Muscle layer of colon (tissue), 2 donors: ENCODE data around the gene DNAJC8.
A peak's percentile ranks its signal among the peaks of the same experiment; 100 is the strongest.

ENCODE experiments used
- H3K27ac ChIP-seq: one replicate; pipeline ENCODE4 v1.7.0; 2013; ENCODE audit warnings: low read depth, mild to moderate bottlenecking, low read length, moderate library complexity
- H3K27me3 ChIP-seq, 2 donors: one replicate each; pipeline ENCODE4 v1.7.0; 2013; ENCODE audit warnings: low read length in 2 of 2, mild to moderate bottlenecking in 2 of 2; ENCODE audit not compliant: insufficient read depth in 2 of 2, control insufficient read depth in 1 of 2
- H3K36me3 ChIP-seq: one replicate; pipeline ENCODE4 v1.7.0; 2013; ENCODE audit warnings: mild to moderate bottlenecking, low read length; ENCODE audit not compliant: insufficient read depth
- H3K4me1 ChIP-seq: one replicate; pipeline ENCODE4 v1.7.0; 2013; ENCODE audit warnings: mild to moderate bottlenecking, low read length; ENCODE audit not compliant: insufficient read depth
- H3K4me3 ChIP-seq, 2 donors: one replicate each; pipeline ENCODE4 v1.7.0; 2013; ENCODE audit warnings: low read length in 2 of 2, low read depth in 1 of 2, mild to moderate bottlenecking in 1 of 2, moderate library complexity in 1 of 2
- H3K9ac ChIP-seq: one replicate; pipeline ENCODE4 v1.7.0; 2013; ENCODE audit warnings: low read length
- H3K9me3 ChIP-seq: one replicate; pipeline ENCODE4 v1.7.0; 2013; ENCODE audit warnings: mild to moderate bottlenecking, low read length
- donor health status: abdominal sarcoma.
- donor health status: Adenocarcinoma of cecum.

Gene DNAJC8

DNA sequence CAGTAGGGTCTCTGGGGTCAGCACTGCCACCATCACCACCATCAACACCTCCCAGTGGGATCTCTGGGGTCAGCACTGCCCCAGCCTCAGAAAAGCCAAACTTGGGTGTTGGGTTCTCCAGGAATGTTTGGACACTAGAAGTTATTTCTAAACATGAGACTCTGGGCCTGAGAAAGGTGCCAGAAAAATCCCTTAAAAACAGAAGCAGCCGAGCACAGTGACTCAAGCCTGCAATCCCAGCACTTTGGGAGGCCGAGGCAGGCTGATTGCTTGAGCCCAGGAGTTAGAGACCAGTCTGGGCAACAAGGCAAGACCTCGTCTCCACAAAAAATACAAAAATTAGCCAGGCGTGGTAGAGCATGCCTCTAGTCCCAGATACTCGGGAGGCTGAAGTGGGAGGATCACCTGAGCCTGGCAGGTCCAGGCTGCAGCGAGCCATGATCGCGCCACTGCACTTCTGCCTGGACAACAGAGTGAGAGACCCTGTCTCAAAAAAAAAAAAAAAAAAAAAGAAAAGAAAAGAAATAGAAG, 56.8 kb downstream of the DNAJC8 start:
- Histone ChIP-seq H3K9ac (no peak overlapping the region), H3K36me3 (no peaks in the 10 kb centered on the region), H3K27ac (no peak overlapping the region), H3K4me1 (no peaks in the 10 kb centered on the region), H3K9me3 (no peaks in the 10 kb centered on the region), H3K27me3 (no peaks in the 10 kb centered on the region), H3K4me3 (no peak overlapping the region)

GRCh38 chr1:28173980-28174297, 58.9 kb downstream of the DNAJC8 start:
- Histone ChIP-seq H3K9me3 (no peaks in the 10 kb centered on the region), H3K36me3 (no peaks in the 10 kb centered on the region), H3K9ac (no peak overlapping the region), H3K27me3 (no peaks in the 10 kb centered on the region), H3K4me3 (peak overlapping the region in 1 of 2 donors; percentile 16), H3K4me1 (no peaks in the 10 kb centered on the region), H3K27ac (no peak overlapping the region)

DNA sequence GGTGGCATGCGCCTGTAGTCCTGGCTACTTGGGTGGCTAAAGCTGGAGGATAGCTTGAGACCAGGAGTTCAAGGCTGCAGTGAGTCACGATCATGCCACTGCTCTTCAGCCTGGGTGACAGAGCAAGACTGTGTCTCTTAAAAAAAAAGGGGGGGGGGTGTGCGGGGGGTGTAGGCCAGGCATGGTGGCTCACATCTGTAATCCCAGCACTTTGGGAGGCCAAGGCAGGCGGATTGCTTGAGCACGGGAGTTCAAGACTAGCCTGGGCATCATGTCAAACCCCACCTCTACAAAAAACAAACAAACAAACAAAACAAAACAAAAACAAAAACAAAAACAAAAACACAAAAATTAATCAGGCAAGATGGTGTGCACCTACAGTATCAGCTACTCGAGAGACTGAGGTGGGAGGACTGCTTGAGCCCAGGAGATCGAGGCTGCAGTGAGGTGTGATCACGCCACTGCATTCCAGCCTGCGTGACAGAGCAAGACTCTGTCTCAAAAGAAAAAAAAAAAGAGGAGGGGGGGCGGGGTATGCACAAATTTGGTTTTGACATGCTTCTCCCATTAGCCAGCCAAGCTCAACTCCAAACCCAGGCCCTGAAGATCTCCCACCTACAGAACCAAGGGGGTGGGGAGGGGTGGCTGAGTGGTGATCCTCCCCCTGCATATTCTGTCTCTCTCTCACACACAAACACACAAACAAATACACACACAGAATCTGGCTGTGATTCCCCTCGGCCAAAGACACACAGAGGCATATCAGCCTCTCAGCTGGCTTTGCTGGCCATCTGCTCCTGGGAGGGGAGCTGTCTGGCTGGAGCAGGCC, 59.5 kb downstream of the DNAJC8 start:
- Histone ChIP-seq H3K4me3 (peak overlapping the region in 1 of 2 donors; percentile 16), H3K36me3 (no peaks in the 10 kb centered on the region), H3K27ac (no peak overlapping the region), H3K9ac (no peak overlapping the region), H3K9me3 (no peaks in the 10 kb centered on the region), H3K27me3 (no peaks in the 10 kb centered on the region), H3K4me1 (no peaks in the 10 kb centered on the region)

GRCh38 chr1:28172713-28173150, 60.1 kb downstream of the DNAJC8 start:
- H3K4me3 ChIP-seq, result no peak overlapping the region
- H3K9me3 ChIP-seq, result no peaks in the 10 kb centered on the region
- no peaks in the 10 kb centered on the region for H3K27me3 ChIP-seq
- no peaks in the 10 kb centered on the region for H3K4me1 ChIP-seq
- H3K36me3 ChIP-seq, result no peaks in the 10 kb centered on the region
- no peak overlapping the region for H3K9ac ChIP-seq
- H3K27ac ChIP-seq, result no peak overlapping the region

DNA sequence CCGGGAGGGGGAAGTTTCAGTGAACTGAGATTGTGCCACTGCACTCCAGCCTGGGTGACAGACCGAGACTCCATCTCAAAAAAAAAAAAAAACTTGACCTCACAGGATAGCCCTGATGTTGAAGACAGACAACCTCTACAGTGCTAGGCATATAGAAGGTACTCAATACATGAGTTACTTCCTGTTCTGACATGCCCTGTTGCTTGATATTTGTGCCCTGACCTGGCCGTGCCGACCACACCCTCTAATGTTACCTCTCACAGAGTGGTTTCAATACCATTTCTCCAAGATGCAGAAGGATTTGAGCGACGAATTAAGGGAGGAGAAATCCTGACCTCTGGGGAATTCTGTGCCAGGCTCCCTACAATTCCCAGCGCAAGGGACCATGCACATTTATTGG, 61.6 kb downstream of the DNAJC8 start:
- H3K4me3 ChIP-seq, result no peak overlapping the region
- no peak overlapping the region for H3K9ac ChIP-seq
- H3K9me3 ChIP-seq, result no peaks in the 10 kb centered on the region
- no peaks in the 10 kb centered on the region for H3K36me3 ChIP-seq
- no peak overlapping the region for H3K27ac ChIP-seq
- no peaks in the 10 kb centered on the region for H3K4me1 ChIP-seq
- H3K27me3 ChIP-seq, result no peaks in the 10 kb centered on the region

- no peak overlapping the region for H3K27ac ChIP-seq
- H3K9me3 ChIP-seq, result no peaks in the 10 kb centered on the region
- no peak overlapping the region for H3K9ac ChIP-seq
- H3K4me3 ChIP-seq, result no peak overlapping the region
- H3K27me3 ChIP-seq, result no peaks in the 10 kb centered on the region
- H3K4me1 ChIP-seq, result no peaks in the 10 kb centered on the region
- H3K36me3 ChIP-seq, result no peaks in the 10 kb centered on the region
Observed at GRCh38 chr1:28170001-28170596, 62.7 kb downstream of the DNAJC8 start.

- H3K9ac ChIP-seq, result no peak overlapping the region
- no peak overlapping the region for H3K27ac ChIP-seq
- peaks cover 9% of the 10 kb centered on the region for H3K4me1 ChIP-seq
- H3K9me3 ChIP-seq, result no peaks in the 10 kb centered on the region
- H3K27me3 ChIP-seq, result no peaks in the 10 kb centered on the region
- H3K4me3 ChIP-seq, result no peak overlapping the region
- no peaks in the 10 kb centered on the region for H3K36me3 ChIP-seq
Observed at GRCh38 chr1:28163496-28164161, 69.2 kb downstream of the DNAJC8 start.

DNA sequence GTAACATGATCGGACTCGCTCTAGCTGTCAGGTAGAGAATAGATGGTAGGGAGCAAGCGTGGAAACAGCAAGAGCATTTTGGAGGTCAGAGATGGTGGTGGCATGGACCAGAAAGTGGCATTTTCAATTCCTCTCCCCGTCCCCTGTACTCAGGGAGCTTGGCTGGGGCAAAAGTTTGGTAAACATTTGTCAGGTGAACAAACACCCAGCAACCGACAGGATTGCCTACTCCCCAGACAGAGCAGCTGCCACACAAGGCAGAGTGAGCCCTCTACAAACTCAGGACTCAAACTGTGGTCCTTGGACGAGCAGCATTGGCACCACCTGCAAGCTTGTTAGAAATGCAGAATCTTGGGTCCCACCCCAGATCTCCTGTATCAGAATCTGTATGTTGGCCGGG, 70.7 kb downstream of the DNAJC8 start:
- no peaks in the 10 kb centered on the region for H3K9me3 ChIP-seq
- no peaks in the 10 kb centered on the region for H3K27me3 ChIP-seq
- peaks cover 9% of the 10 kb centered on the region for H3K4me1 ChIP-seq
- no peaks in the 10 kb centered on the region for H3K36me3 ChIP-seq
- H3K9ac ChIP-seq, result no peak overlapping the region
- no peak overlapping the region for H3K27ac ChIP-seq
- no peak overlapping the region for H3K4me3 ChIP-seq

GRCh38 chr1:28161751-28162150, 71.1 kb downstream of the DNAJC8 start:
- H3K36me3 ChIP-seq, result no peaks in the 10 kb centered on the region
- no peak overlapping the region for H3K27ac ChIP-seq
- H3K9me3 ChIP-seq, result no peaks in the 10 kb centered on the region
- H3K27me3 ChIP-seq, result no peaks in the 10 kb centered on the region
- H3K4me3 ChIP-seq, result no peak overlapping the region
- no peak overlapping the region for H3K9ac ChIP-seq
- peaks cover 9% of the 10 kb centered on the region for H3K4me1 ChIP-seq

DNA sequence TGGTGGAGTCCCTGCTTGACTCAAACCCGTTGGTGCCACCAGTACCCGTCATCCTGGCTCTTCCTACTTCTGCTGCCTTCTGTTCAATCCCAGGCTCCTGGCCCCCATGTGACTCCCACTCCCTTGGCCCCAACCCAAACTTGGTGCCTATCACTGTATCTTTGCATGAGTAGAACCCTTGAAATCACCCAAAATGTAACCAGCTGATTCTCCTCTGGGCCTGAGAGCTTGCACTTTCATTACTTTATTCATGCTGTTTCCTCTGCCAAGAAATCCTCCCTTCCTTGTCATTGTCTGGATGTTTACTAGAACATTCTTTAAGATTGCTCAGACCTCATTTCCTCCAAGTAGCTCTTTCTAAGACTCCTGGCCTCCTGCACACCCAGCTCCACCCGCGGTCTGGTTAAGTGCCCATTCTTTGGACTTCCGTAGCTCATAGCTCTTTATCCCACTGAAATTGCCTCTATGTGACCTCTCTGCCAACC, 72.0 kb downstream of the DNAJC8 start:
- Histone ChIP-seq H3K4me1 (peaks cover 9% of the 10 kb centered on the region), H3K27ac (no peak overlapping the region), H3K9ac (no peak overlapping the region), H3K4me3 (no peak overlapping the region), H3K27me3 (no peaks in the 10 kb centered on the region), H3K36me3 (no peaks in the 10 kb centered on the region), H3K9me3 (no peaks in the 10 kb centered on the region)

- no peak overlapping the region for H3K4me3 ChIP-seq
- H3K4me1 ChIP-seq, result peaks cover 9% of the 10 kb centered on the region
- no peaks in the 10 kb centered on the region for H3K9me3 ChIP-seq
- no peak overlapping the region for H3K27ac ChIP-seq
- H3K36me3 ChIP-seq, result no peaks in the 10 kb centered on the region
- no peak overlapping the region for H3K9ac ChIP-seq
- no peaks in the 10 kb centered on the region for H3K27me3 ChIP-seq
Observed at GRCh38 chr1:28159680-28160079, 73.1 kb downstream of the DNAJC8 start.
